ENCODE measurements around the gene ACOT9.

ACOT9 gene

GRCh38 chrX:23729214-23729613 is 13.9 kb downstream of the ACOT9 start:
- no peak for TF ChIP-seq CTCF (IDR thresholded peaks at IDR 0.05)
- Histone ChIP-seq H3K4me3 (no peak overlapping the region), H3K27ac (no peak overlapping the region)
- no peak for DNase-seq (ENCODE audit: low spot score)

- no peak for TF ChIP-seq CTCF (IDR thresholded peaks at IDR 0.05)
- Histone ChIP-seq H3K27ac (no peak overlapping the region), H3K4me3 (no peak overlapping the region)
- no peak for DNase-seq (ENCODE audit: low spot score)
These were observed 15.9 kb downstream of the ACOT9 start for GRCh38 chrX:23727206-23727605.

GRCh38 chrX:23726191-23726590 is 16.9 kb downstream of the ACOT9 start:
- TF ChIP-seq CTCF (IDR thresholded peaks at IDR 0.05) = no peak
- no peak overlapping the region for H3K4me3 ChIP-seq
- no peak overlapping the region for H3K27ac ChIP-seq

GRCh38 chrX:23720117-23720677 is 22.9 kb downstream of the ACOT9 start:
- H3K4me3 ChIP-seq = no peak overlapping the region
- H3K27ac ChIP-seq = no peak overlapping the region
- no peak for DNase-seq (ENCODE audit: low spot score)
- TF ChIP-seq CTCF (IDR thresholded peaks at IDR 0.05) = no peak

More at GRCh38 chrX:23726191-23726590, 16.9 kb downstream of the ACOT9 start:
- no peak for DNase-seq (ENCODE audit: low spot score)

GRCh38 chrX:23705235-23705634 is 37.8 kb downstream of the ACOT9 start:
- no peak for TF ChIP-seq CTCF (IDR thresholded peaks at IDR 0.05)
- no peak for DNase-seq (ENCODE audit: low spot score)
- Histone ChIP-seq H3K4me3 (no peak overlapping the region), H3K27ac (no peak overlapping the region)

GRCh38 chrX:23704673-23705206 is 38.3 kb downstream of the ACOT9 start:
- no peak for DNase-seq (ENCODE audit: low spot score)
- H3K27ac ChIP-seq = no peak overlapping the region
- H3K4me3 ChIP-seq = no peak overlapping the region
- TF ChIP-seq CTCF (IDR thresholded peaks at IDR 0.05) = no peak

- no peak for TF ChIP-seq CTCF (IDR thresholded peaks at IDR 0.05)
- H3K27ac ChIP-seq = no peak overlapping the region
- no peak overlapping the region for H3K4me3 ChIP-seq
- DNase-seq (ENCODE audit: low spot score) = no peak
These were observed 43.4 kb downstream of the ACOT9 start for GRCh38 chrX:23699636-23700194.

Data from coronary artery (tissue), 2 donors.